Activated CD8-positive, alpha-beta memory T cell treated with anti-CD3 and anti-CD28 coated beads, Interleukin-2, amount 50 U/mL, for 4 hours (primary cell): ENCODE data around the gene ZBED1.

Source experiments
- DNase-seq: peaks from one replicate; pipeline ENCODE4 v3.0.0-alpha.2; 2020

The ZBED1 gene

GRCh38 chrX:2450681-2451080, 50.1 kb downstream of the ZBED1 start:
- DNase-seq = no peak

- no peak for DNase-seq
Observed at GRCh38 chrX:2449135-2449886, 51.5 kb downstream of the ZBED1 start.

GRCh38 chrX:2447484-2447883, 53.3 kb downstream of the ZBED1 start:
- no peak for DNase-seq

DNA sequence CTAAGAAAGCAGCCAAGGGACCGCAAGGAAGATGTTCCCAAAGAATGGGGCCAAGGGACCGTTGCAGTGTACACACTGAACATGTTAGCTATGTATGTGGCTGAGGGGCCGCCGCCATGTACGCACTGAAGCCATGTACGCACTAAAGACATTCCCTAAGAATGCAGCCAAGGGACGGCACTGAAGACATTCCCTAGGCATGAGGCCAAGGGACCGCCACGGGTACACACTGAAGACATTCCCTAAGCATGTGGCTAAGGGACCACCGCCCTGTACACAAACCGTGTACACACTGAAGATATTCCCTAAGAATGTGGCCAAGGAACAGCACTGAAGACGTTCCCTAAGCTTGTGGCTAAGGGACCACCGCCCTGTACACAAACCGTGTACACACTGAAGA, 54.0 kb downstream of the ZBED1 start:
- no peak for DNase-seq

DNA sequence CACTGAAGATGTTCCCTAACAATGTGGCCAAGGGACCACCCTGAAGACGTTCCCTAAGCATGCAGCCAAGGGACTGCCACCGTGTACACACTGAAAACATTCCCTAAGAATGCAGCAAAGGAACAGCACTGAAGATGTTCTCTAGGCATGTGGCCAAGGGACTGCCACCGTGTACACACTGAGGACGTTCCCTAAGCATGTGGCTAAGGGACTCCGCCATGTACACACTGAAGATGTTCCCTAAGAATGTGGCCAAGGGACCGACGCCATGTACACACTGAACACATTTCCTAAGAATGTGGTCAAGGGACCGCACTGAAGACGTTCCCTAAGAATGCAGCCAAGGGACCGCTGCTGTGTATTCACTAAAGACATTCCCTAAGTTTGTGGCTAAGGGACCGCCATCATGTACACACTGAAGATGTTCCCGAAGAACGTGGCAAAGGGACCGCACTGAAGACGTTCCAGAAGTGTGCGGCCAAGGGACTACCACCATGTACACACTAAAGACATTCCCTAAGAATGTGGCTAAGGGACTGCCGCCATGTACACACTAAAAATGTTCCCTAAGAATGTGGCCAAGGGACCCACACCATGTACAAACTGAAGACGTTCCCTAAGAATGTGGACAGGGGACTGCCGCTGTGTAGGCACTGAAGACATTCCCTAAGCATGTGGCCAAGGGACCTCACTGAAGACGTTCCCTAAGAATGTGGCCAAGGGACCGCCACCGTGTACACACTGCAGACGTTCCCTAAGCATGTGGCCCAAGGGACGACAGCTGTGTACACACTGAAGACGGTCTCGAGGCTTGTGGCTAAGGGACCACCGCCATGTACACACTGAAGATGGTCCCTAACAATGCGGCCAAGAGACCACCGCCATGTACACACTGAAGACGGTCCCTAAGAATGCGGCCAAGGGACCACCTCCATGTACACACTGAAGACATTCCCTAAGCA, 54.8 kb downstream of the ZBED1 start:
- no peak for DNase-seq

DNA sequence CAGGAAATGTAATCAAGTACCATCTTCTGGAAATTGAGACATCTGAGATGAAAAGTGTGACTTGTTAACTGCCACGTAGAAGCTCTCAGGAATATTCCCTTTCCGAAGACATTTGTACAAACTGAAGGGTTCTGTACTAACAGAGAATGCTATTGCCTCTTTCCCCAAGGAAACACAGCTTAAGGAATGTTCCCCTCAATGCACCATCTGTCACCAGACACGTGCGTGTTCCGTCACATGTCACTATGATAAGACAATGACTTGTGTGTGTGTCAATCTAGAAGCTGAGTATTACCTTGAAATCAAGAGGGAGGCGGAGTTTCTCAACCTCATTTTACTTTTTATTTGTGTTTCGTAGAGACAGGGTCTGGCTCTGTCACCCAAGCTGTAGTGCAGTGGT, 58.1 kb downstream of the ZBED1 start:
- DNase-seq = no peak

- DNase-seq = no peak
Observed at GRCh38 chrX:2441466-2441865, 59.3 kb downstream of the ZBED1 start.

DNA sequence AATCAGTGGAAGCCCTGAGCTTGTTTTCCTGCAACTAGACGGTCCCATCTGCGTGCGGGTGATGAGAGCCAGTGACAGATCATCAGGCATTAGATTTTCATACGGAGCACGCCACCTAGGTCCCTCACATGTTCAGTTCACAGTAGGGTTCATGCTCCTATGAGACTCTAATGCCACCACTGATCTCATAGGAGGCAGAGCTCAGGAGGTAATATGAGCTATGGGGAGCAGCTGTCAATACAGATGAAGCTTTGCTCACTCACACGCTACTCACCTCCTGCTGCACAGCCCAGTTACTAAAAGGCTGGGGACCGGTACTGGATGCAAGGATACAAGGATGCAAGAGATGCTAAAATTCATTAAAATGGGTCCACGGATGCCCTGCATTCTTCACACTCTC, 61.2 kb downstream of the ZBED1 start:
- no peak for DNase-seq
